Measurements from ENCODE around the gene RPL35A.
"Not testable (repeated sequence)": the region's sequence is repeated elsewhere in the genome, so short reads cannot be mapped to it uniquely, and the experiment has no call there.

Gene RPL35A

GRCh38 chr3:197949778-197950676 is at the start of gene RPL35A:
TSS of gene RPL35A (plus strand) at chr3:197950190. CDS start at chr3:197950968, 778 bp downstream.
- peak; percentile 89 for DNase-seq

GRCh38 chr3:197901626-197902025 is 48.4 kb upstream of the RPL35A start:
- DNase-seq = no peak

- peak; percentile 70 for DNase-seq
These were observed 43.8 kb upstream of the RPL35A start for GRCh38 chr3:197906023-197906849.

- DNase-seq = no peak
These were observed 43.2 kb upstream of the RPL35A start for GRCh38 chr3:197906850-197907187.

GRCh38 chr3:197907196-197907595 is 42.8 kb upstream of the RPL35A start:
- DNase-seq = no peak

GRCh38 chr3:197908550-197908949 is 41.4 kb upstream of the RPL35A start:
- not testable (repeated sequence) for DNase-seq

GRCh38 chr3:197908957-197909701 is 40.9 kb upstream of the RPL35A start:
- no peak for DNase-seq

GRCh38 chr3:197912741-197913476 is 37.1 kb upstream of the RPL35A start:
- peak; percentile 20 for DNase-seq

- DNase-seq = no peak
These were observed 36.2 kb upstream of the RPL35A start for GRCh38 chr3:197913641-197914380.

GRCh38 chr3:197921429-197922275 is 28.3 kb upstream of the RPL35A start:
- not testable (repeated sequence) for DNase-seq

GRCh38 chr3:197926418-197926817 is 23.6 kb upstream of the RPL35A start:
- no peak for DNase-seq

GRCh38 chr3:197927578-197927977 is 22.4 kb upstream of the RPL35A start:
- not testable (repeated sequence) for DNase-seq

- no peak for DNase-seq
These were observed 13.1 kb upstream of the RPL35A start for GRCh38 chr3:197936819-197937384.

- DNase-seq = no peak
These were observed 9.1 kb upstream of the RPL35A start for GRCh38 chr3:197940745-197941384.

GRCh38 chr3:197942956-197943556 is 6.9 kb upstream of the RPL35A start:
- no peak for DNase-seq

- DNase-seq = no peak
These were observed 706 bp upstream of the RPL35A start for GRCh38 chr3:197949191-197949777.

GRCh38 chr3:197950677-197951061 is 679 bp downstream of the RPL35A start:
- no peak for DNase-seq

GRCh38 chr3:197951392-197951990 is 1.5 kb downstream of the RPL35A start:
- no peak for DNase-seq

- DNase-seq = no peak
These were observed 2.5 kb downstream of the RPL35A start for GRCh38 chr3:197952440-197952839.

Measured in CD4-positive, alpha-beta T cell treated with Interleukin-15 for 1 hour (primary cell).